H7 (cell line): Measurements from ENCODE around the gene STRA6. TPM values are rescaled to one million over a fixed set of nuclear protein-coding genes. Genes with fewer than 3 reads are reported as not detected.

Experiments used
- DNase-seq: peaks from one replicate; pipeline ENCODE4 v3.0.0; 2012
- H3K27me3 ChIP-seq: 2 replicates; pipeline ENCODE4 v1.6.0; 2011; ENCODE audit warnings: mild to moderate bottlenecking, low read length; ENCODE audit not compliant: control insufficient read depth, insufficient read depth
- H3K36me3 ChIP-seq: replicated peaks from 2 replicates; pipeline ENCODE4 v1.5.1; 2011; ENCODE audit warnings: low read length; ENCODE audit not compliant: control insufficient read depth, insufficient read depth
- H3K4me3 ChIP-seq: 2 replicates; pipeline ENCODE4 v1.5.1; 2011; ENCODE audit warnings: low read depth, mild to moderate bottlenecking, control low read depth, low read length, moderate library complexity; ENCODE audit not compliant: insufficient read depth
- total RNA-seq: library from RNA; depleted of rRNA; stranded (reverse); fragments of >200 nt; shearing (Covaris generic); gene quantifications from 2 replicates; pipeline ENCODE4 v1.2.3, GENCODE V29; 2014

STRA6 gene
- total RNA-seq, 1 experiment from 2014 or later, result 10.3 TPM

DNA sequence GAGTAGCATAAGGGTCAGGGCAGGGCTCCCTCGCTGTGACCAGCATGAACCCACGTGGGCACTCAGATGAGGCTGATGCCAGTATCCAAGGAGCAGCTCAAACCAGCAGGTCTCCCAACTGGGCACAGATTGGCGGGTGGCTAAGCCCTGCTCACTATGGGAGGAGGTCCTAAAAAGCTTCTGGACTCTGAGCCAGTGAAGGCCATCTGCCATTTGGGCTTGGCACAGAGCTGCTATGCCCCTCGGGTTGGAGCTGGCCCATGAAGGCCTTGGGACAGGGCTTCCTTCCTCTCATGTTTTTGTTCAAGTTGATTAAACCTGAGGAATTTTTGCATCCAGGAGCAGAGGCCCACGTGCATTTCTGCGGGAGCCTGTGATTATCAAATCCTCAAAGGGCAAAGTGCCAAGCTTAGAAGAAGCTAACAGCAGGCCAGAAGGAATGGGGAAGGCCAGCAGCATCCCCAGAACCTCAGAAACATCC is 4.3 kb upstream of the STRA6 start:
- no peaks in the 10 kb centered on the region; the same call in 1 of the 2 replicates for H3K36me3 ChIP-seq
- peaks cover 3% of the 10 kb centered on the region for H3K27me3 ChIP-seq
- no peak overlapping the region for H3K4me3 ChIP-seq
- DNase-seq, result no peak

DNA sequence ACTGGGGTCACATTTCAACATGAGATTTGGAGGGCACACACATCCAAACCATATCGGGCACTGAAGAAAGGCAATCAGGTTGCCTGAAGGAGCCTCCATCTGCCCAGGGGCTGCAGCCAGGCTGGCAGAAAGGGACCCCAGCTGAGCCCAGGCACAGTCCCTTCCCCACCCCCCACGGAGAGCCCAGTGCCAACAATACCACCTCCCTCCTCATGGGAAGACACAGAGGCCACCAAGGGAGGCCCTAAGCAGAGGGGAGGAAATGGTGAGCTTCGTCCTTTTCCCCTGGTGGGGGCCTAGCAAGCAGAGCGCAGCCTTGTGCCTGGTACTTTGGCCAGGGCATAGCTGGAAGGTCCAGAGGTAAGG is 3.0 kb upstream of the STRA6 start:
- DNase-seq, result no peak
- Histone ChIP-seq H3K4me3 (no peak overlapping the region), H3K36me3 (no peaks in the 10 kb centered on the region; the same call in 1 of the 2 replicates), H3K27me3 (peaks cover 6% of the 10 kb centered on the region)

DNA sequence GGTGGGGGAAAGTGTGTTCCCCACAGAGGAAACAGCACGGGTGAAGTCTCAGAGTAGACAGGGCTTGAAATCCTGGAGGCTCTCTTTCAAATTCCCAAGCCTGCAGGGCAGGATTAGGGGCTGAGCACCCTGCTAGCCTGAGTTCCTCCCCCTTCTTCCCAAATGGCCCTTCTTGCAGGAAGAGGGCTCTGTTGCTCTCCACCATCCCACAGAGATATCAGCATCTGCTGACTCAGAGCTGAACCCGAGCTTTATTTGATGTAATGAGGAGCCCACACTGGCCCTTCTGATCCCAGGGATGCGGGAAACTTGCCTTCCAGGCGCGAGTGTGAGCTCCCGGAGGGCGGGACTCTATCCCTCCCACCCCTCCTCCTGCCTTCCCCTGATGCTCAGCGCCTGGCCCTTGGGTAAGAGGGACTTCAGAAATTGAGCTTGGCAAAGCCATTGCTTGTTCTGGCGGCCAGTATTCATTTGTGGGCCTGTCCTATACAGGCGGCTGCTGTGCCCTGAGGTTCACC is 1.4 kb upstream of the STRA6 start:
- Histone ChIP-seq H3K4me3 (no peak overlapping the region), H3K27me3 (peaks cover 6% of the 10 kb centered on the region), H3K36me3 (no peaks in the 10 kb centered on the region; the same call in 1 of the 2 replicates)
- peak; percentile 88 for DNase-seq

DNA sequence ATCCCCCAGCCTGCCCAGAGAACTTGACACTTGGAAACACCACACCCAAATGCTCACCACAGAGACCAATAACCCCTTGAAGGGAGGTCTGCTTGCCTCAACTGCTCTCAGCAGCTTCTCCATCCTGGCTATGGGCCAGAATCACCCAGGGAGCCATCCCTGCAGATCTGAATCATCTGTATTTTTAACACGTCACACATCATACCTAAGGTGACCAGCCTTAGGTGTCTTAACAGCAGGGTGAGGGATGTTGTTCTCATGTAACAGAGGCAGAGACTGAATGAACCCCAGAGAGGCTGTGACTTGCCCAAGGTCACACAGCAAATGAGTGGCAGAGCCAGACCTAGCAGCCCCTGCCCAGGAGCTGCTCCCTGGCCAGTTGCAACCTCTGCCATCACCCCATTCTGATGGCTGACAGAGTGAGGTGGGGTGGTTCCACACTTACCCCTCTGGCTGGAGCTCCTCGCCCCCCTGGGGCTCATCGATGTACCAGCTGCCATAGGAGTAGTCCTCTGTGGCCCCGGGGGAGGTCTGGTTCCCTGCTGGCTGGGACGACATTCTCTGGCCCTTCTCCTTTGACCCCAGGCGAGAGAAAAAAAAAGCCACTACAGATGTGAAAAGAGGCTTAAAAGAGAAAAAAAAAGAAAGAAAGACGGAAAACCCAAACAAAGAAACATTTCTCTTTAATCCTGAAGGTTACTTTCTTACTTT is 722 bp downstream of the STRA6 start:
- H3K27me3 ChIP-seq, result peaks cover 6% of the 10 kb centered on the region
- H3K36me3 ChIP-seq, result no peaks in the 10 kb centered on the region; the same call in 1 of the 2 replicates
- H3K4me3 ChIP-seq, result peak overlapping the region; percentile 31
- DNase-seq, result peak; percentile 63

DNA sequence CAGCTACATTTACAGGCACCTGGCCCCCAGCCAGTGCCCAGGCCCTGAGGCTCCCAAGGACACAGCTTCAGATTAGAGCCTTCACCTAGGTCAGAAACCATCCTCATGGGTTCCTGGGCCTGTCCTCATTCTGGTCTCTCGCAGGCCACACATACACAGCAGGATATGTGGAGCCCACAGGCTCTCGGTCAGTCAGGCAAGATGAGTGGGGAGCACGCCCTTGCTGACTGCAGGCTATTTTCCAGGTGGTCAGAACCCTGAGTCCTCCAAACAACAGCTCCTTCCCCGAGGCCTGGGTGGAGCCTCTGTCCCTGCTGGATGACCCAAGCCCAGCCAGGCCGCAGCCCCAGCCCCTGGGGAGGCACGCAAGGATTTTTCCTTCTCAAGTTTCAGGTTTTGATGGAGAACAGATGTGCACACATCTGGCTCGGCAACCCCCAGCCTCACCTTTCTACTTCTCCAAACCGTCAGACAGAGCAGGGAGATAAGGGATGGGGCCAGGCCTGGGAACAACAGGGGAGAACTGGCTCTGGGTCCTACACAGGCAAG is 1.6 kb downstream of the STRA6 start:
- Histone ChIP-seq H3K36me3 (no peaks in the 10 kb centered on the region; the same call in 1 of the 2 replicates), H3K27me3 (peaks cover 6% of the 10 kb centered on the region), H3K4me3 (no peak overlapping the region)
- DNase-seq, result peak; percentile 62

DNA sequence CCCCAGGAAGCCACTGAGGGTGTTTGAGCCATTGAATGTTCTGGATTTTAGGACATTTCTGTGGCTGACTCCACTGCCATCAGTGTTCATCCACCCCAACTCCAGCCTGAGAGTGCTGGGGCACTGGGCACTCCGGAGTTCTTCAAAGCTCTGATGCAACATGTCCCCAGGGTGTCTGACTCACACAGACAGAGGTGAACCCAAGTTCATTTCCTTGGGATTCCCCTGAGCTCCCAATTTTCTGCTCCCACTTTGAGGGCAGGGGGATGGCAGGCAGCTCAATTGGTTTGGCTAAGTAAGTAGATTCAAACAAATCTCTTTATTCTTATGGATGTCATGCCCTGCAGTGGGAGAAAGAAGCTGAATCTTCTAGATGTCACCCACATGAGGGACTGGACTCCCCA is 2.2 kb downstream of the STRA6 start:
- peaks cover 6% of the 10 kb centered on the region for H3K27me3 ChIP-seq
- H3K4me3 ChIP-seq, result no peak overlapping the region
- H3K36me3 ChIP-seq, result no peaks in the 10 kb centered on the region; the same call in 1 of the 2 replicates
- no peak for DNase-seq

DNA sequence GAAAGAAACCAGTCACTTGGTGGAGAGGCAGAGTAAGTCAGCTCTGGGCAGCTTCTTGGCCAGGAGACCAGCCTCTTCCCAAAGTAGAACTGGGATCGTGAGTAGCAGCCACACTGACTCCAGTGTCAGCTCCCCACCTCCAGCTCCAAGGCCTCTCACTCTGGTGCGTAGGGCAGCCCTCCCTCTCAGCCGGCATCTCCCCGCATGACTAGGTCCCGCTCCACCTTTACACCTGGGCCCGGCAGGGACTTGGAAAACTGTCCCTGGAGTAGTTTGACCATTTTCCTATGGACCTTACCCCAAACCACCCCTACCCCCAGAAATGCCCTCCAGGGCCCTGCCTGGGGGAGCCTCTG is 3.3 kb downstream of the STRA6 start:
- DNase-seq, result peak; percentile 64
- Histone ChIP-seq H3K4me3 (no peak overlapping the region), H3K36me3 (no peaks in the 10 kb centered on the region), H3K27me3 (peaks cover 3% of the 10 kb centered on the region; the same call in 1 of the 2 replicates)

DNA sequence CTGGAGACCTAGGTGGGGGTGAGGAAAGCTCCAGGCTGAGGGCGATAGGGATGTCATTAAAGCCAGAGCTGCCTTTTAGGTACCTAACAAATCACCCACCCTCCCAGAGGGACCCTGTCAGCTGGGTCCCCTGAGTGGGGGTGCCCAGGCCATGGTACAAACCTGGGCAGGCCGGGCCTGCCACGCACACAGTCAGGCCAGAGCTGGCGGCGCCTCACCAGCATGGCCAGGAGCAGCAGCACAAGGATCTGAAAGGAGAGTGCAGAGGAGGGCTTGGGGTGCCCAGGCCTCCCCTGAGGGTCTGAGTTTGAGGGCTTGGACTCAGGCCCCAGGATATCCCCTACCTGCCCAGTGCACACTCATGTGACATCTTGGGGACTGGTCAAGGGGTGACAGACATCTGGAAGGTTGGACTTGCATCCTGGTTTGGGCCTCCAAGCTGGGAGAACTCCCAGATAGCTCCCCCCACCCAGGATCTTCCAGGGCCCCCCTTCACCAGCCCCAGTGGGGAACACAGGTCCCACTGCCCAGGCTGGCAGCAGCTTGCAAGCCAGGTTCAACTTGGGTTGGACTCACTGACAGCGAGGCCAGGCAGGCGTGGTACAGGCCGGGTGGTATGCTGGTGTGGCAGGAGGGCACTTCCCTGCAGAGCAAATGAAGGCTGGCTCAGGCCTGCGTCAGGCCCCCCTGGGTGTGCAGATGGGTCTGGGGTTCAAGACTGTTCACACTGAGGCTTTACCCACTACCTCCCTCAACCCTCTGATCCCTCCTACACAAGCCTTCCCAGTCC is 5.2 kb downstream of the STRA6 start:
- Histone ChIP-seq H3K4me3 (no peak overlapping the region), H3K27me3 (peaks cover 3% of the 10 kb centered on the region; the same call in 1 of the 2 replicates)

DNA sequence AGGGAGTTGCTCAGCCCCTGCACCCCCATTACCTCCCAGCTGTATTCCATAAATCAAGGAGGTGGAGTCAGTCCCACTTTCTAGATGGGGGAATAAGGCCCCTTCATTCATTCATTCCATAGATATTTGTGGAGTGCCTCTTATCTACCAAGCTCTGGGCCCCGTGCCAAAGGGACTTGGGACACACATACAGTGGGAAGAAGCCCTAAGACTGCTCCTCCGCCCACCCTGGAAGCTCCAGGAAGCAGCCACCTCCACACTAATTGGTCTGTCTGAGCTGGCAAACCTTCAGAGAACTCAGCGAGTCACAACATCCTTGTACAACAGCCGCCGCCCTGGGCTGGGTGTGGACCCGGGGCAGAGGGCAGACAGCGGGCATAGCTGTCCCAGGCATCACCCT is 6.4 kb downstream of the STRA6 start:
- Histone ChIP-seq H3K4me3 (no peak overlapping the region), H3K36me3 (no peaks in the 10 kb centered on the region), H3K27me3 (no peaks in the 10 kb centered on the region)
- no peak for DNase-seq

More for the DNA sequence above, 5.2 kb downstream of the STRA6 start:
- DNase-seq, result no peak
- no peaks in the 10 kb centered on the region for H3K36me3 ChIP-seq

DNA sequence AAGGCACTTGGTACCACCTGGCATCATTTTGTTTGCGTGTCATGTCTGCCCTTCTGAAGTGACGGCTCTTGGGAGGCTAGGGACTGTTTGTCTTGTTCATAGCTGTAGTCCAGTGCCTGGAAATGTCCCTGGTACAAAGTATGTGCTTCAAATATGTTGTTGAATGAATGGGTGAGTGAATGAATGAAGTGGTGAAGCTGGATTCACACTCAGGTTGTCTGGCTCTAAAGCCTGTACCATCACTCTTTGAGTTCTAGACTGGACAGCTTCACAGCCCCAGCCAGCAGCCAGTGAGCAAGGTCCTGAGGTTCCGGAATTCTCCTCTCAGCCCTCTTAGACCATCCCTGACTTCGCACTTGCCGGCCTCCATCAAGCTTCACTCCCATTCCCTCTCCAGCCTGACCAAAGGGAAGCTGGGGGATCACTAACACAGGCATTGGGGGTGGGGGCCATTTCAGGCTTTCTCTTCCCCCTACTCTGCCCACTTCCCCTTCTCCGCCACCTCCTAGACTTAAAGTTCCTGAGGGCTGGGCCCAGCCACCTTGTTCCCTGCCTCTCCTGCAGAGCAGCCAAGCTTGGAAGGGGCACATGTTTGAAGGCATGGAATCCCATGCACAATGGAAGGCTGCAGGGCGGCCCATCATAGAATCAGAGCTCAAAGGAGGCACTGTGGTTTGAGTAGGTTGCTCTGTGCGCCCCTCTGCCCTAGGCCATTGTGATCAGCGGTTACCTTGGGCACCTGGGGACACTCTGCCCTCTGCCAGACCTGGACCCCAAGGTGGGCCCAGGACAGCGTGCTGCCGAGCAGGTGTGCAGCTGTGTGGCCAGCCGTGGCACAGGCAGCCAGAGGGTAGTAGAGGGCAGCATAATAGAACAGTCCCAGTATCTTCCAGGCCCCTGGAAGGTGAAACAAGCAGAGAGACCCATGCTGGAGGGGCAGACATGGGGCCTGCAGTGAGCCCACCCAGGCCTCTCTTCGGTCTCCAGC is 7.7 kb downstream of the STRA6 start:
- no peak overlapping the region for H3K4me3 ChIP-seq
- peak; percentile 30 for DNase-seq
- no peaks in the 10 kb centered on the region for H3K27me3 ChIP-seq
- H3K36me3 ChIP-seq, result no peaks in the 10 kb centered on the region

DNA sequence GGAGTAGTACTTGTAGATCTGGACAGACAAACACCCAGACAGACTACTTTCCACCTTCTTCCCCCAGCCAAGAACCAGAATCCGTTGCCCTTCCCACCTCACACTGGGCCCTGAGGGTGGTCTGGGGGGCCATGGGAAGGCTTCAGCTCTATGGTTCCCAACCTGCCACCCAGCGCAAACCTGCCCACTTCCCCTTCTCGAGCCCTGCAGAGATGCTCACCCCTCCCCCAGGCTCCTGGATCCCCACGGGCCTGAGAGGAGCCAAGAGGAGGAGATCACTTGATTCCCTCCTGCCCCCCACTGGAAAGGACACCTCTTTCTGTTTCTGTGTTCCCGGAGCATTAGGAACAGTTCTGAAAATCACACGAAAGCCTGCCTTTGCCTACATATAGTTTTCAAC is 8.7 kb downstream of the STRA6 start:
- no peaks in the 10 kb centered on the region for H3K36me3 ChIP-seq
- peak; percentile 38 for DNase-seq
- no peak overlapping the region for H3K4me3 ChIP-seq
- H3K27me3 ChIP-seq, result no peaks in the 10 kb centered on the region

DNA sequence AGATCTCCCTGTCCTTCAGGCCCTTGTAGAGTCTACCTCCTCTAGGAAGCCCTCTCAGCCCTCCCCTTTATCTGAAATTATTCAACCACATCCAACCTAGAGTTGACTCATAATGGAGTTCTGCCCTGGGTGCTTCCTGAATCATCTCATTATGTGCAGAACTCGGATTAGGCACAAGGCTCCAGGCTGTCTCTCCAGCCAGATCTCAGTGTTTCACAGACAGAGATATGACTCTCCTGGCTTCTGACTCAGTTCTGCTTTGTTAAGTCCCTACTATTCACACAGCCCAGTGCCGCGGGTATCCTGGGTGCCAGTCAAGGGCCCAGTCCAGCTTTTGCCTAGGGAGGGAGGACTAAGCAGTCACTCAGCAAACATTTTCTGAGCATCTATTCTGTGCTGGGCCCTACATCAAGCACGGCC is 9.3 kb downstream of the STRA6 start:
- DNase-seq, result no peak
- Histone ChIP-seq H3K36me3 (no peaks in the 10 kb centered on the region), H3K4me3 (no peak overlapping the region), H3K27me3 (no peaks in the 10 kb centered on the region)

DNA sequence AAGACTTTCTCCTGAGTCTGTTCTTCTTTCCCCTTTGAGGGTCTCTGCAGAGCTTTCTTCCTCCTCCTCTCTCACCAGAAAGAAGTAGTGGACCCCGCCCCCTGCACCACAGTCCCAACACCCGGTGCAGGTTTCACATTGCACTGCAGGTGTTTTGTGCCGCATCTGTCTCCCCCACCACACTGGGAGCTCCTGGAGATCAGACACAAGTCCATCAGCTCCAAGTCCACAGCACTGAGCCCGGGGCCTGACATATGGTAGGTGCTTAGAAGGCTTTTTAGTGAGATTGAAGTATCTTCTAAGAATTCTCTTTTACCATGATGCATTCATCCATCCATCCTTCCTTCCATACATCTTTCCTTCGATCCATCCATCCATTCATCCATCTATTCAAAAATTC is 9.8 kb downstream of the STRA6 start:
- H3K36me3 ChIP-seq, result no peaks in the 10 kb centered on the region
- peak; percentile 40 for DNase-seq

DNA sequence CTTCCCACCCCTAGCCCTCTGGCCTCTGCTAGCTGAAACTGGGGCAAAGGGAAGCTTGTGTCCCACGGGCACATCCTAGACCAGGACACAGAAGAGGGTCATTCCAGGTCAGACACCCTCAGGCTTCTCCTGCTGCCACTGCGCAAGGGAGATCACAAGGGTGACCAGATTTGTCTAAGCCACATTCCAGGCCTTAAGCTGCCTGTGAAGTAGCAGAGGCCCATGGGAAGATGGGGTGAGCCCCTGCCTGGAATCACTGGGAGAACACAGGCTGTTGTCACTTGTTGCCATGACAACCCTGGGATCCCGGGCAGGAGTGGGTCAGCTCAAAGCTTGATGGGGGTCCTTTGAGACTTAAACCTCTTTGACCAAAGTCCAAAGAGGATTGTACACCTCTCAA is 10.8 kb downstream of the STRA6 start:
- peak; percentile 53 for DNase-seq
- no peak overlapping the region for H3K4me3 ChIP-seq

More for the DNA sequence above, 9.8 kb downstream of the STRA6 start:
- Histone ChIP-seq H3K4me3 (no peak overlapping the region), H3K27me3 (no peaks in the 10 kb centered on the region)

More for the DNA sequence above, 10.8 kb downstream of the STRA6 start:
- Histone ChIP-seq H3K27me3 (no peaks in the 10 kb centered on the region), H3K36me3 (no peaks in the 10 kb centered on the region)
